HG02885 (cell line): ENCODE data around the gene CEMIP.

Source experiments
- ATAC-seq: cut with Tn5 transposase; IDR thresholded peaks from one replicate; pipeline ENCODE4 v1.9.1; 2021; ENCODE audit warnings: mild to moderate bottlenecking; ENCODE audit not compliant: unreplicated experiment, poor library complexity

The CEMIP gene

DNA sequence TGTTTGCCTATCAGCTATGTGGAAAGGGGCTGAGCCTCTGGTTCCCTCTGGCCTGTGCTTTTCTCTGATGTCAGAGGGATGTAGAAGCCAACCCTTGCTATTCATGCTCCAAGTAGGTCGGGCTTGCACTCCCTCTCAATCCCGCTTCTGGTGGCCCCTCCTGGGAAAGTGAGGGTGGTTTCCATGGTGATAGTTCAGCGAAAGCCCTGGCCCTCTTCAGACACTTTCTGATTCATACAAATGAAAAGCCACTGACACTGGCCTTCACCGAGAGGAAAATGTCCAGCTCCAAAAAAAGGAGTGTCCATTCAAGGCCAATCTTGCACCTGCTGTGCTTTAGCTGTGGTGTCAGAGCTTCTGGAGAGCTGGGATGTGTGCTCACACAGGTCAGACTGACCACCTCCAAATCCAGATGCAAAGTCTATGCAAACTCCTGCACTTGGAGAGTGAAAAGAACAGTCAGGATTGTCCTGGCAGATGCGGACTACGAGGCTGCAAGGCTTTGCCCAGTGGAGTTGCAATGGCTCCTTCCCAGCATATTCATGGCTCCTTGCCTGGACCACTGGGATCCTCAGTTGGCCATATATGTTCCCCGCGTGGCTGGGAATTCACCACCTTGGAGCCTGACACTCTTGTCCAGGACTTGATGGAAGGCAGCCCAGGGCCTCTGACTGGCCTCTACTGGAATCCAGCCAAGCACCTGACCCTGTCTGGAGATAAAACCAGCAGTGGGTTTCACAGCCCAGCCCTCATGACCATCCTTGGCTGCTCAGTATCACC is 96.6 kb downstream of the CEMIP start:
- ATAC-seq: no peak

DNA sequence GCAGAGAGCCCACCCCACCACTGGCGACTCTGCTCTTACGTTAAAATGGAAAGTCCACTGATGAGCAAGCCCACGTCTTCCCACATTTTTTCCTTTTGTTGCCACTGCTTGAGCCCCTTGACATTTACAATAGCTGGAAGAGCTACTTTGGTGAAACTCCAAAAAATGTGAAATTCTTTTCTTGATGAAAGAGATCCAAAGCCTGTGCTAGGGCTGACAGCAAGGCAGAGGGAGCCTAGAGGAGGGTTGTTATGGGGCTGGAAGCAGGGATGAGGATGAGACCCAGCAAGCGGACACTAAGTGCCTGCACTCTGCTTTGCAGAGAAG is 97.1 kb downstream of the CEMIP start:
- ATAC-seq: no peak

DNA sequence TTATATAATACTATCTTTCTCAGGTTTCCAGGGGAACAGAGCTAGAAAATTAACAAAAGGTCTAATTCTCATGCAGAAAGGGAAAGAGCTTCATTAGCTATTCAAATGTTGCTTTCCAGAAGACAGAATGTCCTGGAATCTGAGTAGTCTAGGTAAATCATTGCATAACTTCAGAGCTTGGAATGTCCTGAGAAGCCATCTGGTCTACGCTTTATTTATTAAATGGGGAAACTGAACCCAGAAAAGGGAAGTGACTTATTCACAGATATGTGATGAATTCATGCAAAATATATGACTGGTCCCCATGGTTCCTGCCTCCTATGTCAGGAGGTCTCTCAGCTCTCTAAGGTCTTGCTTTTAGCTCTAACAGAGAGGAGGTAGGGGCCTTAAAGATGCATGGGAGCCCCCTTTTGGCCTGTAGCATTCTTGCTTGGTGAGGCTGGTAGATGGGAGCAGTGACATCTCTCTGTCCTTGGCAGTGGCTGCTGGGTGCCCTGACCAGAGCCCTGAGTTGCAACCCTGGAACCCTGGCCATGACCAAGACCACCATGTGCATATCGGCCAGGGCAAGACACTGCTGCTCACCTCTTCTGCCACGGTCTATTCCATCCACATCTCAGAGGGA is 99.2 kb downstream of the CEMIP start:
- no peak for ATAC-seq

DNA sequence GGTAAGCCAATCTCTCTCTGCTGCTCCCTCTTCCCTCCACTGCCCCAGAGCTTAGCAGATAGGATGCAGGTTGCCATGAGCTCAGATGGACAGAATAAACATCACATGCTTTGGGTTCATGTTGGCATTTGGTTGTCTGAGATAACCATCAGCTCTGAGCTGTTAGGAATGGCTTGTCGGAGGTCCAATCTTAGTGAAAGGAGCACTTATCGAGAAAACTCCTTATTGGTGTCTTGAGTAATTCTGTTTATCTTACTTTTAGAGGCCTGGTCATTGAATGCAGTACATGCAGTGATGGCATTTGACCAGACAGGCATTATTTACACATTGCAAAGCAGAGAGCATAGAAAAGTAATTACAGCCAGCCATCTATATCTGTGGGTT is 99.7 kb downstream of the CEMIP start:
- no peak for ATAC-seq

DNA sequence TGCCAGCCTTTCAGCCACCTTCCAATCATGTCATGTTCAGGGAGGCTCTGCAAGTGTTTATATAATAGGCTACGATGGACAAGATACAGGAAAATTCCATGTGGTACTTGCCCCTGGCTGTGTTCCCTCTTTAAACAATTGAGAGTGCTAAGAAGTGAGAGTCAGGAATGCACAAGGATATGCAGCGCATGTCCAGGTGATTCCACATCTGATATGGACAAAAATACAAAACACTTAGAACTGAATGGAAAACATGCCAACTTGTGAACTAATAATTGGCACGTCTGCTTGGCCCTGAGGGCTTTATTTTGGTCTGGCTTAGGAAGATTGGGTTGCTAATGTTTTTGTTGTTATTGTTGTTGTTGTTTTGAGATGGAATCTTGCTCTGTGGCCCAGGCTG is 100.9 kb downstream of the CEMIP start:
- ATAC-seq: no peak

DNA sequence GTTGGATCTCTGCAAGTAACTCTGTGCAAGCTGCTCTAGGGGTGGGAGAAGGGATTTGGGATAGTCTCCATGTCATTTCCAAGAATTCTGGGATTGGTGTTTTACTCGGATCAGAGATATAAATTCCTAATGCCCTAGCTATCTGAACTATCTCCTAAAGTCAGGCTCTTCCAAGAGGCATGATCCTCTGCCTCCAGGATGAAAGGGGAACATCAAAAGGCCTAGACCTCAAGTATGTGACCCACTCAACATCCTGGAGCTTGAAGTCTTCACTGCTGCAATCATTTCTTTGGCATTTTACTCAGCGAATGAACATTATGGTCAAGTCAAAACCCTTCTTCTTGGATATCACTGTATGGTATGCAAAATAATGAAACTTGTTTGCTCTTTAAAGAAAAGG is 104.5 kb downstream of the CEMIP start:
- no peak for ATAC-seq

DNA sequence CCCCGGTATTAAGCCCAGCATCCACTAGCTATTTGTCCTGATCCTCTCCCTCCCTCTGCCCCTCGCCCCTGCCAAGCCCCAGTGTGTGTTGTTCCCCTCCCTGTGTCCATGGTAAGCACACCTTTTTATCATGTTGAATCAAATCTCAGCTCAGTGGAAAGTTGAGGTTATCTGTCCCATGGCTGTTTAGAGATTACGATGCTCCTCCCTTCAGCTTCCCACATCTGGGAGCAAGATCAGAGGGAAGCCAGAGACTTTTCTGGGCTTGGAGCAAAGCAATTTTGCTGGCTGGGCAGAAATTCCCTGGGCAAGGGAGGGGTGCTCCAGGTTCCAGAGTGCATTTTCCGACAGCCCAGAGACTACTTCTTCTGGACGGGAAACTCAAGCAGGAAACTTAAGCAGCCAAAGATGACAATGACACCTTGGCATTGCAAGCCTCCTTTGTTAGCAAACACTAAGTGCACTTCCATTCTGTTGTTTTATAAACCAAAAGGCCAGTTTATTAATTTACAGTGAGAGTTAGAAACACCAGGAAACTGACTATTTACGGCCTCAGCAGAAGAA is 105.9 kb downstream of the CEMIP start:
- ATAC-seq: no peak

DNA sequence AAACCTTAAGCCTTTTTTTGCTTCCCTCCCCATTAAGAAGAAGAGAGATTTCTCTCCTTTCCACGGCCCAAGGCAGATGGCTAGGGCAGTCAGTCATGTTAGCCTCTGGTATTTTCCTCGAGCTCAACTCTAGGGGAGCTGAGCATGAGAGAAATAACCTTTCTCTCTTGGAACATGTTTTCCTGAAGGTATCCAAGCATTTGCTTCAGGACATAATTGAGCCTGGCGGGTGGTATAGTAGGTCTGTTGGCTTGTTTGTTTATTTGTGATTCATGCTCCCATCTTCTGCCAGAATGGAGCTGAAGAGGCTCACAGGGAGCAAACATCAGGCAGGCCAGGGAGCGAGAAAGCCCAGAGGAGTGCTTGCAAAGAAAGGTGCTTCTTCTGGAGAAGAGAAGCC is 108.0 kb downstream of the CEMIP start:
- ATAC-seq: no peak

DNA sequence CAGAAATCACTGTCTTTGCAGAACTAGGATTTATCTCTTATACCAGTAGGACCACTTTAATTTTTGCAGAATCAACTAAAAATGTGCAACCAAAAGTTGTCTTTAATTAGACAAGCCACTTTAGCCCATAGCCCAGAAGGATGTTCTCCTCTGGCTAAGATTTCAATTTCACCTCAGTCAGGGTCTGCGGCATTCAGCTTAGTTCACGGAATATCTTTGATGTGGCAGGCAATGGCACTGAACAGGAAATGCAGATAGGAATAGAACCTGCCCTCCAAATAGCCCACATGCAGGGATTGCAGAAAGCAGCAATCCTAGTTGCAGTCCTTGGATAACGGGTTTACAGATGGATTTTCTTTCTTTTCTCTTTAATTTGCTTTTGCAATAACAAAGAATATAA is 109.7 kb downstream of the CEMIP start:
- ATAC-seq: no peak

DNA sequence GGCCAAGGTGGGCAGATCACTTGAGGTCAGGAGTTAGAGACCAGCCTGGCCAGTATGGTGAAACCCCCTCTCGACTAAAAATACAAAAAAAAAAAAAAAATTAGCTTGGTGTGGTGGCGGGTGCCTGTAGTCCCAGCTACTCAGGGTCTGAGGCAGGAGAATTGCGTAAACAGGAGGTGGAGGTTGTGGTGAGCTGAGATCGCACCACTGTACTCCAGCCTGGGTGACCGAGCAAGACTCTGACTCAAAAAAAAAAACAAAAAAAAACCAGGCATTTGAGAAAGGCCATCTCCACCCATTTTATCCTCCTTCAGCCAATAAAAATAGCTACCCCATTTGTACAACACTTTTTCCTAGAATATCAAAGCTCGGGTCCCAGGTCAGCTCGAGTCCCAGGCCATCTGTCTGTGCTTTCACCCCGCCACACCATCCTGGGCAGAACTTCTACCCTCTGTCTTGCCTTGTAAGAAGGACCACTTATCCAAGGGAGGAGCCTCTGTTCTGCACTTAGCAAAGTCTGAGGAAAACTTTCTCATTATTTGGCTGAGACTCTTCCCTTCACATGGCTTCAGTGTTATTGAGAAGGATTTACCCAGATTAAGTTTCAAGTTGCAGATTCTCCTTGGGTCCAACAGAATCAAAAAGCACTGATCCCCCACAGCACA is 111.3 kb downstream of the CEMIP start:
- no peak for ATAC-seq

DNA sequence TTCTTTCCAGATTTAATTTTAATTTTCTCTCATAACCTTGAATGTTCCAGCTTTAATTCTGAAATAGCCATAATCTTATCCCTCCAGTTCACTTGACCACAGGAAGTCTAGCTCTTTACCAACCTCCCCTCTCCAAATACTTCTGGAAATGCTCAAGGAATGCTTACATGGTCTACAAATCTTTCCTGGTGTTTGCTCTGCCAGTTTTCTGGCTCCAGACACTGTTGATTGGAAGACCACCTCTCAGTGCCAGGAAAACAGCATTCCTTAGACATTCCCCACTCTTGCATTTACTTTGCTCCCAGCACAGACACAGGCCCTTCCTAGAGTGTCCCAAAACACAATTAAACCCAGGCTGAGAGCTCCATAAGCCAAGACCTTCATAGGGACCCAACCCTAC is 111.8 kb downstream of the CEMIP start:
- ATAC-seq: no peak

DNA sequence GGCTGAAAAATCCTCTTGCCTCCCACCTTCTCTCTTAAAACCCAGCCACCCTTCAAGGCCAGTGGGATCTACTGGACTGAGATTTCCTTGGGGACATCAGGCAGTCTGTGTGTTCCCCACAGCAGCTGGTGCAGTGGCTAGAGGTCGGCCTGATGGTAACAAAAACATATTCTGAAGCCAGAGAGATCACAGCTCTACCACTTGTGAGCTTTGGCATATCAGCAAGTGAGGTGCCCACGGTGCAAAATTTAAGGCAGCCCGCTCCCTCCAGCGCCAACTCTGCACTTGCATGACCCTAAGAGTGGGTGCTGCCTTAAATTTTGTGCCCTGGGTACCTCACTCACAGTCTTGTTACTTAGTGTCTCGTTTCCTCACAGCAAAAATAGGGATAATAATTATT is 113.2 kb downstream of the CEMIP start:
- ATAC-seq: no peak

DNA sequence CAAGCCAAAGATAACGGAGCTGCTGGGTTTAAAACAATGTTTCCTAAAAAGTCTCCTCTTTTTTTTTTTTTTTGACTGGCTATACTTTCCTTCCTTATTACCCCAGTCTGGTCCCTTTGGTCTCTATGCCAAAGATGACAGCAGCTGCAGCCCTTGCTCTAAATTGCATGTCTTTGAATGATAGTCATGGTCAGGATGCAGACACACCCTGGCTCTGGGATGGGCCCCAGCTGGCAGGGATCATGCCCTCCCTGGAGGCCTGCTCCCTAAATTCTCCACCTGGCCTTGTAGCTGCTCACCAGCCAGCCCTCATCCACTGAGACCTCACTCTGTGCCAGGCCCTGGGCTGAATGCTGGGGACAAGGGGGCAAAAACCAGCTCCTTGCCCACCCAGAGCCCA is 114.6 kb downstream of the CEMIP start:
- ATAC-seq: no peak

DNA sequence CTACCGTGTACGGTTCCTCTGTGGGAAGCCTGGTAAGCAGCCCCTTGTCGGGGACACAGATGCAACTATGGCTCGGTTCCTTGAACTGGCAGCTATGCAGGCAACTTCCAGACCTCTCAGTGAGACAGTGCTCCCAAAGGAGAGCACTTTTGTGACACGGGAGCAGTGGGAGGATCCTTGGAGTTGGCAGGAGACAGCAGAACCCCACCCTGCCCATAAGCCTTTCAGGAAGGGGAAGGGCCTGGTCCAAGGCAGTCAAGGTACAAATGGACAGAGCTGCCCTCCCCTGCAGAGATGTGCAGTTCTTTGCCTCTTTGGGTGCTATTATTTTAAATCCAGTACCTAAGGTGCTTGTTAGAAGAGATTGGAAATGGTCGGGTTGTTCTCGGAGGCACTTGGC is 115.9 kb downstream of the CEMIP start:
- ATAC-seq: no peak

DNA sequence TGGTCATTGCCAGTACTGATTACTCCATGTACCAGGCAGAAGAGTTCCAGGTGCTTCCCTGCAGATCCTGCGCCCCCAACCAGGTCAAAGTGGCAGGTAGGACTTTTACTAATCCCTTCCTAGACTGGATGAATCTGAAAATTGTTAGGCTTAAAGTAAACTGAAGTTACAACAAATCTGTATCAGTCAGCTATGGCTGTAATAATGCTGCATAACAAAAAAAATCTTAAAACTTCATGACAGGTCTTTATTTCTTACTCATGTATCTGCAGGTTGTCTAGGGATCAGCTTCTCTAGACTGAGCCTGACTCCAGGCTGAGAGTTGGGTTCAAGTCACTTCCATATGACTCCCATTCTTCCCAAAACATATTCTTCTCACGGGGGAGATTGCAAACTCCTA is 116.8 kb downstream of the CEMIP start:
- no peak for ATAC-seq

DNA sequence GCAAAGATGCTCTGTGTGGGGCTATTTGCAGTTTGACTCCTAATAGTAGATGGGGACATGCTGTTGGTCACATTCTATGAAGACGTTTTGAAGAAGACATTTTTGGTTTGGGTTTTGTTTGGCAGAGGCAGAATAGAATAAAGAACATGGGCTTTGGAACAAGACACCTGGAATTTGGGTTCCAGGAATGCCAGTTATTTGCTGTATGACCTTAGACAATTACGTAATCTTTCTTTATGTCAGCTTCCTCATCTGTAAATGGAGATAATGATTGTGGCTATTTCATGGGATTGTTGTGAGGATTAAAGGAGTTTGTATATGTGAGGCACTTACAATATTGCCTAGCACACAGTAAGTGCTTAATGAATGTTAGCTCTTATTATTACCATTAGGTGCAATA is 118.9 kb downstream of the CEMIP start:
- ATAC-seq: no peak

DNA sequence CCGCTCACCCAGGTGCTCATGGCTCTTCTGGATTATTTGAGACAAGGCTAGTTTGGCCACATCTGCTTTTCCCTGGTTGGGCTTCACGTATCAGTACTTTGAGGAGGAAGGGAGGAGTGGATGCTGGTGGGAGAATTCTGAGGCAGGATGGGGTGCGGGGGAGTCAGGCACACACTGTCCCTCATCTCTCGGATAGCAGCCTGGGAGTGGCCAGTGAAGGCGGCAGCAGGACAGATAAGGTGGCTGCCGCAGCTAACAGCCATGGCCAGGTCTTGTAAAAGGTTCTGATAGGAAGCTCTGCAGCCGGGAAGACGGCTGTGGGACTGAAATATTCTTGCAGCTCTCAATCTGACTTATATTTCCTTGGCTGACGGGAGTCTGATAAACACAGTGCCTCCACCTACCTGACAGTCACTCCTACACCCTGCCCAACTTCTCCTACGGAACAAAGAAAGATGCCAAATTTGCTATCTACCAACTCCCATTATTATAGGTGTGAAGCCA is 123.2 kb downstream of the CEMIP start:
- ATAC-seq: no peak

DNA sequence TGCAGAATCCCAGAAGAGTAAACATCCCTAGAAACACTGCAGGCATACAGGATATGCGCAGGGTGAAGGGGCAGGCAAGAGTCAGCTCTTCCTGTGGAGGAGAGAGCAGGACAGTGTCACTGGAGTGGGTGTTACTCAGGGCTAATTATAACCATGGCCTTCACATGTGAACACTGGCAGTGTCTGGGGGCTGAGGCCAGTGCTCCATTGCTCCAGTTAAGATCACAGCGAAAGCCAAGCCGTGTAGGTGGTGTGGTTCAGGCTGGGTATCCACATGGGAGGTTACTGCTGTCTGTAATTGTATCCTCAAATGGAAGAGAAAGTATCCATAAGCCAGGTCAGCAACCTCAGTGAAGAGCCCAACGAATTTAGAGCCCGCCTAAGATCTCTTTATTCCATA is 125.8 kb downstream of the CEMIP start:
- ATAC-seq: no peak

DNA sequence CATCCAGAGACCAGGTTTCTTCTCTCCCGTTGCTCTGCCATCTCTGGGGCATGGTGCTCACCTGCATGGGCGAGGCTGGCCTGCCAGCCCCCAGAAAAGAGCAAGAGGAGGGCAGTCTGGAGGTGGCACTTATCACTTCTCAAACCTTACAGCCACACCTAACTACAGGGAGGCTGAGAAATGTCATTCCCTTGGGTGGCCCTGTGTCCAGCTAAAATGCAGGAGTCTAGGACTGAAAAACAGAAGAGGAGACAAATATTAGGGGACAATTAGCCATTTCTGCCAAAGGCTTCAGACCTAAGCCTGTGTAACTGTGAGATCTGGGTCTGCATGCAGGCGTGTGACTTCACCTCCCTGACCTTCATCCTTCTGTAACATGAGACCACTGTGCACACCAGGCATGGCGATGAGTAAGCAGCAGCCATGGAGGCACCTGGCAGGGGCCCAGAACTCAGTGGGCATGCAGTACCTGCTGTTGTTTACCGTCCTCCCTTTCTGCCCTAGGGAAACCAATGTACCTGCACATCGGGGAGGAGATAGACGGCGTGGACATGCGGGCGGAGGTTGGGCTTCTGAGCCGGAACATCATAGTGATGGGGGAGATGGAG is 127.1 kb downstream of the CEMIP start:
- no peak for ATAC-seq

DNA sequence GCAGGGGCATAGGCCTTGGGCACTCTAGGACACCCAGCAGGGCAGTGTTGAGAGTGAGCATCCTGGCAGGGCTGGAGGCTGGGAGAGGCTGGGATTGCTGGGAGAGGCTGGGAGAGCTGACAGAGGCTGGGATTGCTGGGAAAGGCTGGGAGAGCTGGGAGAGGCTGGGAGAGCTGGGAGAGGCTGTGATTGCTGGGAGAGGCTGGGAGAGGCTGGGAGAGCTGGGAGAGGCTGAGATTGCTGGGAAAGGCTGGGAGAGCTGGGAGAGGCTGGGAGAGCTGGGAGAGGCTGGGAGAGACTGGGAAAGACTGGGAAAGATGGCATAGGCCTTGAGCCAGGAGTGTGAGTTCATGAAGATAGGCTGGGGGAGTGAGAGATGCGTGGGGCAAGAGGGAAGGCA is 132.7 kb downstream of the CEMIP start:
- no peak for ATAC-seq

DNA sequence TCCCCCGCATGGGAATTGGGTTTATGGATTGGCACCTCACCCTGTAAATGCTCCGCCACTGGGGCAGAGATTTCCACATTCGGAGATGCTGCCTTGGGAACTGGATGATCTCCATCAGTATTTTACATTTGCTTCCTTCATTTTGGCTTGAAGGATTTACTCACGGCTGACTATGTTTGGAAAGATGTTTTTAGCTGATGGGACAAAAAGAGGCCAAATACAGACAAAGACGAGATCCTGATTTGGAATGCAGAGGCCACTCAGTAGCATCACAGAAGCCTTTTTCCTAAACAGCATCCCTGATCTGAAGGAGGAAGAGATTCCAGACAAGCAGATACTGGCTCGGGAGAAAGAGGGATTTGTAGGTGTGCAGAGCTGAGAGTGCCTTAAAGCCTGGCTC is 133.5 kb downstream of the CEMIP start:
- no peak for ATAC-seq
